ENCODE data around the gene BTN1A1.
"Not testable (repeated sequence)": the region's sequence is repeated elsewhere in the genome, so short reads cannot be mapped to it uniquely, and the experiment has no call there.

BTN1A1 gene

DNA sequence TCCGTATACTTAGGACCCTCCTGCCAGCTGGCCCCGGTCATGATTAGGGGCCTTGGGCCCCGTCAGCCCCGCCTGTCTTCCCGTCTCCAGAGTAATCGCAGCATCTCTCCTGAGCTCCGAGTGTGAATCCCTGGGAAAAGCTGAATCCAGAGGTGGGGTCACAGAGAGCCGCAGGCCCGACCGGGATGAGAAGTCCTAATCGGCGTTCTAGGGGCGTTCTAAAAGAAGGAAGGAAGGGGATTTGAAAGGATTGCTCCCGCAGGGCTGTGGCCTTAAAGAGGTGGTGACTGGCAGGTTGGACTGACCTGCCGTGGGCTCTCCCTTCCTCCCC lies 38.4 kb downstream of the BTN1A1 start:
- no peak for DNase-seq

DNA sequence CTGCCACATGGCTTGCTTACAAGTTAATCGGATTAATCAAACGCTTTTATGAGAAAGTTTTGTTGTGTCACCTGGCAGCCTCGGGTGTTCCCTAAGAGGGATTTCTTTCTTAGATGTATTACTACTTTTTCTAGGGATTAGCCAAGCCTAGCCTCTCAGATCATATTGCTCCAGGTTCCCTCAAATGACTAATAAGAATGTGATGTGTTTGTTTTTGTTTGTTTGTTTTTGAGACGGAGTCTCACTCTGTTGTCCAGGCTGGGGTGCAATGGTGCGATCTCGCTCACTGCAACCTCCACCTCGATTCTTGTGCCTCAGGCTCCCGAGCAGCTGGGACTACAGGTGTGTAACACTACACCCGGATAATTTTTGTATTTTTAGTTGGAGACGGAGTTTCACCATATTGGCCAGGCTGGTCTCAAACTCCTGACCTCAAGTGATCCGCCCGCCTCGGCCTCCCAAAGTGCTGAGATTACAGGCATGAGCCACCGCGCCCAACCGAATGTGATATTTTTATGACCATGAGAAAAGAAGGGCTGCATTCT lies 39.0 kb downstream of the BTN1A1 start:
- DNase-seq: no peak

DNA sequence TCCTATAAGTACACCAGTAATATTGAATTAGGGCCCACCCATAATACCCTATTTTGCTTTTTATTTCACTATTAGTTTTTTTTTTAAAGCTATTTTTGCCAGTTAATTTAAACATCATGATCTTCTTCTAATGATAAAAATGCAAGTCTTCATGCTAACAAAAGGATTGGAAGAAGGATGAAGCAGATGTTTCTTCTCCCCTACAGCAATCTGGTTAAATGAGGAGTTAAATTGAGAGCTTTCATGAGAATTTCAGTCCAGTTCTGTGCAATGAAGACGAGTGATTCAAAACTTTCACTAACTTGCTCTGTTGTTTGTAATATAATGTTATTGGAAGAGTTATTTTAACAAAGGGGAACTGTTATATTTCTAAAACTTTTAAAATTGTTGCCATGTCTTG lies 41.5 kb downstream of the BTN1A1 start:
- no peak for DNase-seq

- no peak for DNase-seq
These were observed 43.9 kb downstream of the BTN1A1 start for GRCh38 chr6:26543953-26544352.

DNA sequence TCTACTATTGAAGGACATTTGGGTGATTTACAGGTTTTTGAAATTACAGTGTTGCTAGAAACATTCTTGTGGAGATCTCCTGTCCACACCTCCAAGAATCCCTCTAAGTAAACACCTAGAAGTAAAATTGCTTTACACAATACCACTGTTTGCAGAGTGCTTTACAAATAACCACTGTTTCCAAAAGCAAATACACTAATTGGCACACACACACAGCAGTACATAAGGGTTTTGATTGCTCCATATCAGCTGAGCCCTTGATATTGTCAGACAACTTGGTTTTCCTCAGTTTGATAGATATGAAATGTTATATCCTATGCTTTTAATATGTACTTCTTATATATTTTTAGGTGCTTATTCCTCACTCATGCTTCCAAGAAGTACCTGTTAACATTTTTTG lies 44.4 kb downstream of the BTN1A1 start:
- no peak for DNase-seq

GRCh38 chr6:26545627-26546026 lies 45.5 kb downstream of the BTN1A1 start:
- DNase-seq: no peak

DNA sequence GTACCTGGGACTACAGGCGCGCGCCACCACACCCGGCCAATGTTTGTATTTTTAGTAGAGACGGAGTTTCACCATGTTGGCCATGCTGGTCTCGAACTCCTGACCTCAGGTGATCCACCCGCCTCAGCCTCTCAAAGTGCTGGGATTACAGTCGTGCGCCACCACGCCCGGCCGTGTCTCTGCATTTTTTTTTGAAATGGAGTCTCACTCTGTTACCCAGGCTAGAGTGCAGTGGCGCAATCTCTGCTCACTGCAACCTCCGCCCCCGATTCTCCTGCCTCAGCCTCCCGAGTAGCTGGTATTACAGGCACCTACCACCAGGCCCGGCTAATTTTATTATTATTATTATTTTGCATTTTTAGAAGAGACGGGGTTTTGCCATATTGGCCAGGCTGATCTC lies 47.3 kb downstream of the BTN1A1 start:
- DNase-seq: not testable (repeated sequence)

DNA sequence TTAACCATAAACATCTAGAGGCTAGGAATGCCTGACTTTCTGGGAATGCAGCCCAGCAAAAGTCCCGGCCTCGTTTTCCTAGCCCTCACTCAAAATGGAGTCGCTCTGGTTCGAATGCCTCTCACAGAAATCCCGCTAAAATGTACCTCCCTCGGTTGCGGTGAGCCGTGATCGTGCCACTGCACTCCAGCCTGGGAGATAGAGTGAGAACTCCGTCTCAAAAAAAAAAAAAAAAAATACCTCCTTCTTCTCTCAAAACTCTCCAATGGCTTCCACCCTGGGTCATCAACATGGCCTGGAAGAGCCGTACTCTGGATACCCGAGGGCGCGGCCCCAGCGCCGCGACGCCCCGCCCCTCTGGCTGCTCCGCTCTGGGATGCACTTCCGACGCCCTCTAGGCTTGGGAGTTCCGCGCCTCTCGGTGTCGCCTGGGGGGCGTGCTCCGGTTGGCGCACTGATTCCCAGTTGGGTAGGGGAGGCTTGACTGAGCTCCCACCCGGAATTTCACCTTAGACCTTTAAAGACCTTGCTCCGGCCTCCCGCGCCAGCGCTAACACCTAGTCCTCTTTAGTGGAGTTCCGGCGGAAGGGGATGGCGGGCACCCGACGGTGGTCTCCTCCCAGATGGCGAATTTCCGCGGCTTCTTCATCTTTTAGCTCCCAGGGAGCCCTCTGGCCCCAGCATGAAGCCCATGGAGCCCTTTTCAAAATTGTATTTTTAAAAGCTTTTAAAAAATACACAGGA lies 50.3 kb downstream of the BTN1A1 start:
- DNase-seq: peak; percentile 39

DNA sequence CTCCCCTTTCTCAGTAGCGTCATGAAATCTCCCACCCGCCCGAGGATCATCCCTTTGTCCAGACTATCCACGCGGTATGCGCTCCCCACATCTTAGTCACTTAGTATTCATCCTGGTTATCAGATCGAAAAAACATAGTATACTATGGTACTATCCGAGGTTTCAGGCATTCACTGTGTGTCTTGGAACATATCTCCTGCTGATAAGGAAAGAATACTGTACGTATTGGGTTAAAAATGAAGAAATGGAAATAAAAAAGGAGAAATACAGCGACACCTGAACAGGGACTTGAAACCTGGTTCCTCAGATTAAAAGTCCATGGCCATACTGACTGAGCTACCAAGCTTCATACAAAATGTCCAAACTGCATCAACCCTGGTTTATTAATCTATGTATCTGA lies 52.1 kb downstream of the BTN1A1 start:
- DNase-seq: no peak

DNA sequence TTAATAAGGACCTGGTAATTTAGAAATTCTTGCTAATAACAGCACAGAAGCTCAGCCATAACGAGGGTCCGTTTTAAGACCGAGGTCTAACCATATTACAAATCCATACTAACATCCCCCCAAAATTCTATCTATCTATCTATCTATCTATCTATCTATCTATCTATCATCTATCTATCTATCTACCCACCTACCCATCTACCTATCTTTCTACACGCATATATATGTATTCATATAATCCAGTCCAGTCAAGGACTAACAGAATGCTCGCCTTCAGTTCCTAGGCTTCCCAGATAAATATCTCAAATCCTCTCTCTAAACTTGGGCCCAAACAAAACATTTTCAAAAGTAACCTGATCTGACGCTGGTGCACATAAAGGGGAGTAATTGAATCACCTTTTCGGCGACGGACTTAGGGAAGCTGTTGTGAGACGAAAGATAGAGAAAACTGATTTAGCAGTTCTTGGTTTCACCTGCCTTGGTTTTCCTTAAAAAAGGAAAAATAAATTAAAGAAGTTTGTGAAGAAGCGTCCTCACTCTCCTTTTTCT lies 52.6 kb downstream of the BTN1A1 start:
- no peak for DNase-seq

GRCh38 chr6:26553264-26553634 lies 53.1 kb downstream of the BTN1A1 start:
- DNase-seq: peak; percentile 57

GRCh38 chr6:26553635-26554446 lies 53.7 kb downstream of the BTN1A1 start:
- DNase-seq: peak; percentile 65

DNA sequence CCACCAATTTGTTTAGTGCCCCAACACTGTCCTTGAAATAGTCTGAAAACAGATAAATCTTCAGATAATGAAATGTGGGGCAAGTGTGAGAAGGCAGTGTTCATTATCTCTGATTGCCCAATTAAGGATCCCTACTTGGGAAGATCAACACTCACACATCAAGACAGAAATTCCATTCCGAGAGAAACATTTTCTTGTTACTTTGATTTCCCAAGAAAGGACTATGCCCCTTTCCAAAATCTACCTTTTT lies 54.3 kb downstream of the BTN1A1 start:
- no peak for DNase-seq

- DNase-seq: peak; percentile 24
These were observed 54.8 kb downstream of the BTN1A1 start for GRCh38 chr6:26554697-26555504.

DNA sequence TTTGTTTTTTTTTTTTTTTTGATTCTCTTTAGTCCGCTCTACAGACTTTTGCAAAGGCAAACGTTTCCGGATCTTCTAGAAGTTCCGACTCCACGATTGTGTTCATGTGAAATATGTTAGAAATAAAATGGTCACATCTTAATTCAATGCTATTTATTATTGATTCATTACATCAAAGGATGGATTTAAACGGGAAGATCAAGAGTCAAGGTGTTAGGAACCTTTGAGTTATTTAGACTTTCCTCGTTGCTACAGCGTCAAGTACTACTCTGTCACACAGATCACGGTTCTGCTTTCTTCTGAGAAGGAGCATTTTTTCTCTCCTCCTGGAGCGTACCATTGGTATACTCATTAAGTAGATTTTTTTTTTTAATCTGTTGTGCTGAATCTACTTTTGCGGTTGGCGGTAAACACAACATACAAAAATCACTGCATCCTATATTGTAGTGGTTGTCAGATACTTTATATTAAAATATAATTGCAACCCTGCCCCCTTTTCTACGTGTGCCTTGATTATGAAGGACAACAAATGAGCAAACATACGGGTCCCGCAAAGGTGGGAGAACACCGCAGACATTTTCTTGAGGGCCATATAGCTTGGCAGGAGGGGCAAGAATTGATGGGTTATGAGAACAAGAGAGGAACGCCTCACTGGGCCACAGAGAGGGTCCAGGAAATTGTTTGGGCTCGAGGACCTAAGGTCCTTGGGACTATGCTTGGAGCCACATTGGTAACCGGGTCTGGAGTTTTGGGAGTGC lies 55.6 kb downstream of the BTN1A1 start:
- no peak for DNase-seq

DNA sequence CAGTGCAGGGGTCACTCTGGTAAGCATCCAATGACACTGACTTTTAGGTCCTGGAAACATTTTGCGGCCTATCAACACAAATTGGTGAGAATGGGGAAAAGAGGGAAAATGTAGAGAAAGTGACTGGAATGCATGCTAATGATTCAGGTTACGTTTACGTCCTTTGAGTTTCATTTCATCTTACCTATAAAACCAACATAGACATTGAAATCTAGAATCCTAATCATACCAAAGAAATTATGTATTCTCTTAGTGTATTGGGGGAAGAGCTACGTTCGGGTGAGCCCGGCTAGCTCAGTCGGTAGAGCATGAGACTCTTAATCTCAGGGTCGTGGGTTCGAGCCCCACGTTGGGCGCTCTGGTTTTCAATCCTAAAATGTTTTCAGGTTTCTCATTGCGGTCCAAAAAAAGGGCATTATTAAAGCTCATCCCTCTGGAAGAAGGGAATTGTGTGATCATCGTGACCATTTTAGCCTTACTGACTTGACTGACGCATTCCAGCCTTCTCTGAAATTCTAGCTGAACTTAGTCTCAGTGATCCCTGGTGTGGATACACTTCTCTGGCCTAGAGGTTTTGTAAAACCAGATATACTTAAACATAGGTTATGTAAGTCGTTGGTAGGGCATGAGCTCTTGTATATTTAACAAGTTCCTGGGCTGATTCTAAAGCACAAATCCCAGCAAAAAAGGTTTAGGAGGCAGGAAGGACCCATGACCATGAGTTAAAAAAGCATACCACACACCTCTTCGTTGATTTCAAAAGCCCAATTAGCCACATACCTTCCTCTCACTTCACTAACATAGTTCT lies 56.4 kb downstream of the BTN1A1 start:
- no peak for DNase-seq
